RWPE2 (cell line): Measurements from ENCODE around the gene PROZ.
A peak's percentile ranks its signal among the peaks of the same experiment; 100 is the strongest.

Experiments
- ATAC-seq: fragments of 200-7000 bp; cut with Tn5 transposase; 3 replicates; pipeline ENCODE4 v1.9.1; 2021; ENCODE audit warnings: low read depth
- DNase-seq: peaks from one replicate; pipeline ENCODE4 v3.0.0-alpha.2; 2020; ENCODE audit warnings: low spot score
- H3K27ac ChIP-seq: fragments of 450-650 bp; 2 replicates; pipeline ENCODE4 v1.5.1; 2017; ENCODE audit warnings: mild to moderate bottlenecking; ENCODE audit not compliant: poor library complexity, severe bottlenecking
- H3K27me3 ChIP-seq: fragments of 250-450 bp; sonication (Bioruptor Pico); 2 replicates; pipeline ENCODE4 v1.5.1; 2021; ENCODE audit warnings: mild to moderate bottlenecking, moderate library complexity; ENCODE audit not compliant: insufficient read depth, poor library complexity, severe bottlenecking
- H3K36me3 ChIP-seq: fragments of 250-450 bp; sonication (Bioruptor Pico); 2 replicates; pipeline ENCODE4 v1.5.1; 2020; ENCODE audit warnings: low read depth, mild to moderate bottlenecking, moderate library complexity
- H3K4me1 ChIP-seq: fragments of 250-450 bp; sonication (Bioruptor Pico); 2 replicates; pipeline ENCODE4 v1.5.1; 2021; ENCODE audit warnings: mild to moderate bottlenecking, moderate library complexity; ENCODE audit not compliant: insufficient read depth, poor library complexity, severe bottlenecking
- H3K4me3 ChIP-seq: fragments of 250-450 bp; sonication (Bioruptor Pico); 2 replicates; pipeline ENCODE4 v1.5.1; 2021; ENCODE audit warnings: mild to moderate bottlenecking, moderate library complexity; ENCODE audit not compliant: severe bottlenecking
- H3K9me3 ChIP-seq: fragments of 250-450 bp; sonication (Bioruptor Pico); 2 replicates; pipeline ENCODE4 v1.5.1; 2021; ENCODE audit warnings: mild to moderate bottlenecking, moderate library complexity; ENCODE audit not compliant: severe bottlenecking
- TF ChIP-seq, protein P1 (sequence below): fragments of 450-650 bp; IDR thresholded peaks from one replicate; pipeline ENCODE4 v1.5.1; 2017; ENCODE audit warnings: mild to moderate bottlenecking, moderate library complexity; ENCODE audit not compliant: poor library complexity, severe bottlenecking

Gene PROZ

DNA sequence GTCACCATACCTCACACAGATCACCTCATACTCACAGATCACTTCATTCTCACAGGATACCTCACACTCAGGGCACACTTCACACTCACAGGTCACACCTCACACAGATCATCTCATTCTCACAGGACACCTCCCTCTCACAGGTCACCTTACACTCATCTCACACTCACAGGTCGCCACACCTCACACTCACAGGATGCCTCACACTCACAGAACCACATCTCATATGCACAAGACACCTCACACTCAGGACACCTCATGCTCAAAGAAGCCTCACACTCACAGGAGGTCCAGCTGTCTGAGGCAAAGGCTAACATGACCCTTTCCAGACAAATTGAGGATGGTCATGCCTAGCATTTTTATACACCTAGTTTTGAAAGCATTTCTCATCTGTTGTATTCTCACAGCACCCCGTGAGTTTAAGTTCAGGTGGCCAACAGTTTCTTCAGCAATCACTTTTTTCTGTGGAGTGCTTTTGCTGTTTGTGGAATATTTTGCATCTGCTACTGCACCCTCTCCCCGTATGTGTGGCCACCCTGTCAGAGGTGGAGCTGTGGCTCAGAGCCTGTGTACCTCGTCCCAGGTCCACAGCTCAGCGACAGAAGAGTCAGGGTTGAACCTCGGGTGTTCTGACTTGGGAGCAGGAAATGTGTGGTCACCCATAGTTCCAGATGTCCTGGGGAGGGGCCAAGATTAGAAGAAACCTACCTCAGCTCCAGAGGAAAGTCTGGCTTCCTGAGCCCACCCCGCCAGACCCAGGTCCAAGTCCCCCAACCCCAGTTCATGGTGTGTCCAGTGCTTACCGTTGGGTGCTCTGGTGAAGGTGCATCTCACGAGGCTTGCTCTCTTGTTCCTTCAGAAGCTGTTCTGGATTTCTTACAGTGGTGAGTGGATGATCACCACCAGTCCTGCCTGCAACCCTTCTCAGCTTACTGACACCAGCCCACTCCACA lies 45.3 kb upstream of the PROZ start:
- ATAC-seq: no peak
- H3K27me3 ChIP-seq: peaks cover 19% of the 10 kb centered on the region

DNA sequence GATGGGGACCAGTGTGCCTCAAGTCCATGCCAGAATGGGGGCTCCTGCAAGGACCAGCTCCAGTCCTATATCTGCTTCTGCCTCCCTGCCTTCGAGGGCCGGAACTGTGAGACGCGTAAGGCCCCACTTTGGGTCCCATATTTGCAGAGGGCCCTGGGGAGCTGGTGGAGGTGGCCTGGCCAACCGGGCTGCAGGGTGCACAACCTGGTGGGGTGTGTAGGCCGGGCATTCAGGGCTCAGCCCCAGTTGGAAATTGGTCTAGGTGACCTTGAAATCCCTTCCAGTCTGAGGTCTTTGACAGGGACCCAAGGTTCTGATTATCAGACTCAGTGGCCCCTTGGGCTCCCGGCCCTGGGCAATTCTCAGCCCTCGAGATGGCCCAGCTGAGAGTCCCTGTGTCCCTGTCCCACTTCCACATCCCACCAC lies 44.6 kb upstream of the PROZ start:
- H3K4me1 ChIP-seq: no peaks in the 10 kb centered on the region
- DNase-seq (peak; percentile 31), ATAC-seq (no peak)
- TF ChIP-seq, protein P1, sequence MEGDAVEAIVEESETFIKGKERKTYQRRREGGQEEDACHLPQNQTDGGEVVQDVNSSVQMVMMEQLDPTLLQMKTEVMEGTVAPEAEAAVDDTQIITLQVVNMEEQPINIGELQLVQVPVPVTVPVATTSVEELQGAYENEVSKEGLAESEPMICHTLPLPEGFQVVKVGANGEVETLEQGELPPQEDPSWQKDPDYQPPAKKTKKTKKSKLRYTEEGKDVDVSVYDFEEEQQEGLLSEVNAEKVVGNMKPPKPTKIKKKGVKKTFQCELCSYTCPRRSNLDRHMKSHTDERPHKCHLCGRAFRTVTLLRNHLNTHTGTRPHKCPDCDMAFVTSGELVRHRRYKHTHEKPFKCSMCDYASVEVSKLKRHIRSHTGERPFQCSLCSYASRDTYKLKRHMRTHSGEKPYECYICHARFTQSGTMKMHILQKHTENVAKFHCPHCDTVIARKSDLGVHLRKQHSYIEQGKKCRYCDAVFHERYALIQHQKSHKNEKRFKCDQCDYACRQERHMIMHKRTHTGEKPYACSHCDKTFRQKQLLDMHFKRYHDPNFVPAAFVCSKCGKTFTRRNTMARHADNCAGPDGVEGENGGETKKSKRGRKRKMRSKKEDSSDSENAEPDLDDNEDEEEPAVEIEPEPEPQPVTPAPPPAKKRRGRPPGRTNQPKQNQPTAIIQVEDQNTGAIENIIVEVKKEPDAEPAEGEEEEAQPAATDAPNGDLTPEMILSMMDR: no peak
- no peak overlapping the region for H3K4me3 ChIP-seq
- H3K36me3 ChIP-seq: no peaks in the 10 kb centered on the region
- no peaks in the 10 kb centered on the region for H3K9me3 ChIP-seq
- no peak overlapping the region for H3K27ac ChIP-seq
- peaks cover 19% of the 10 kb centered on the region for H3K27me3 ChIP-seq

More for the DNA sequence above, 45.3 kb upstream of the PROZ start:
- TF ChIP-seq, protein P1: no peak
- Histone ChIP-seq H3K4me1 (no peaks in the 10 kb centered on the region), H3K9me3 (no peaks in the 10 kb centered on the region), H3K36me3 (no peaks in the 10 kb centered on the region), H3K4me3 (no peak overlapping the region), H3K27ac (no peak overlapping the region)
- no peak for DNase-seq

DNA sequence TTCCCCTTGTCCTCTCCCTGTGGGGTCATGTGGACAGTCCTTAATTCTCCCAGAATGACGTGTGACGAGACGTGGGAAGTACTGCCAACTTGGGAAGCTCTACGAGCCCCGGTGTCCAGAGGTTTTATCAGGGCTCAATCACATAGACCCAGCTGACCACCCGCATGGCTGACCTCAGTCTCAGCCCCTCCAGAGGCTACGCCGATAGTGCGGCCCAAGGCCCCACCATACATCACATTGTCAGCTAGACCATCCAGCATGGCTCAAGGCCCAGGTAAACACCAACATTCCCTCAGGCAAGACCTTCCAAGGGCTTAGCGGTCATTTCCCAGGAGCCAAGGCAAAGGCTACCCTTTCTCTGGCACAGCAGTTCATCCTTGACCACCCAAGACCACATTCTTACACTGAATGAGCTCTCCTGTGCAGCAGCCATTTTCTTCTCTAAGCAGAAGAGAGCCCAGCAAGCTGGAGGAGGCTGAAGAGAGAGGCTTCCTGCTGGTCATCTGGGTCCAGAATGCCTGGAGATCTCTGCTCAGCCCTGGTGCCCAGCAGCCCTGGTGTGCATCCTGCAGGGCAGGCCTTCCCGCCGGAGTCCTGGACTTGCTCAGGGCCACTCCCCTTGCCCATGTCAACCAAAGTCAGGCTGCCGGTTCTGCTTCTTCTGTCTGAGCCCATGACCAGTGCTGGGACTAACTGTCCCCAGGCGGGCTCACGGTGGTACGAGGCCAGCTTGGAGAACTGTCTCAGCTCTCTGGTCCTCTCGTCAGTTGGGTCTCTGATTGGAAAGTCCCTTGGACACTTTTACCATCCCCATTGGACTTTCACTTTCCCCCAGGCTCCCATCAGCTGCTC lies 43.7 kb upstream of the PROZ start:
- DNase-seq: peak; percentile 44

DNA sequence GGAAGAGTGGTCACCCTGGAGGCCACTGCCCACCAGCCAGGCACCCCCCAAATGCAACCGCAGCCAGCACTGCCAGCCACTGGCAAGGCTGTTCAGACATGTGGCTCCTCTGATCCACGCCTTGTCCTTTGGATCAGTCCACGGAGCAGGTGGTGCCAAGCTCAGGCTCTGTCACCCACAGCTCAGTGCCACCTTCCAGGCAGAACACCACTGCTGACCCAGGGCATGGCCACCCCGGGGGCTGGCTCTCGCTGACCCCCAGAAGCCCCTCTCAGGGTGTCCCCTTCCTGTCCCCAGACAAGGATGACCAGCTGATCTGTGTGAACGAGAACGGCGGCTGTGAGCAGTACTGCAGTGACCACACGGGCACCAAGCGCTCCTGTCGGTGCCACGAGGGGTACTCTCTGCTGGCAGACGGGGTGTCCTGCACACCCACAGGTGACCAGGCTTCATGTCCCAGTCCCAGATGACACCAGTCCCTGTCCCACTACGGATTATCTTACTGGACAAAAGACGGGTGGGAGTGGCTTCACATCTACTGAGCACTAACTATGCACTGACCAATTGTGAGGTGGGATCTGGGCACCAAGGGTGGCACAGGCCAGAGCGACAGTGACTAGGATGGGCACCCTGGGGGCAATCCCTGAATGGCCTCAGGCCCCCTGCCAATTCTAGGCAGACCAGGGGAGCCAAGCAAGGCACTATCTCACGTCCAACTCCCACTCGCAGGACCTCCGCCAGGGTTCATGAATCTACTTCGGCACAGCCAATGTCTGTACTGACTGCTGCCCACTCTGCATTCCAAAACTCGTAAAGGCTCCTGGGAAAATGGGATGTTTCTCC lies 42.9 kb upstream of the PROZ start:
- H3K27ac ChIP-seq: no peak overlapping the region
- ATAC-seq: no peak
- TF ChIP-seq, protein P1: no peak
- H3K36me3 ChIP-seq: no peaks in the 10 kb centered on the region
- H3K9me3 ChIP-seq: no peaks in the 10 kb centered on the region
- peaks cover 5% of the 10 kb centered on the region for H3K27me3 ChIP-seq
- peak; percentile 38 for DNase-seq
- no peaks in the 10 kb centered on the region for H3K4me1 ChIP-seq
- no peak overlapping the region for H3K4me3 ChIP-seq

More for the DNA sequence above, 43.7 kb upstream of the PROZ start:
- H3K4me1 ChIP-seq: no peaks in the 10 kb centered on the region
- H3K27ac ChIP-seq: no peak overlapping the region
- no peak for ATAC-seq
- no peaks in the 10 kb centered on the region for H3K36me3 ChIP-seq
- H3K27me3 ChIP-seq: peaks cover 14% of the 10 kb centered on the region
- TF ChIP-seq, protein P1: no peak
- H3K4me3 ChIP-seq: no peak overlapping the region
- H3K9me3 ChIP-seq: no peaks in the 10 kb centered on the region
